Measurements from ENCODE around the gene OIP5. TPM values are rescaled to one million over a fixed set of nuclear protein-coding genes. Genes with fewer than 3 reads are reported as not detected.
"Not testable (repeated sequence)": the region's sequence is repeated elsewhere in the genome, so short reads cannot be mapped to it uniquely, and the experiment has no call there.

Gene OIP5
- total RNA-seq, 1 donor from 2014 or later, result 5.6 TPM

- no peaks in the 10 kb centered on the region for H3K9me3 Mint-ChIP-seq
- TF ChIP-seq, protein P1, sequence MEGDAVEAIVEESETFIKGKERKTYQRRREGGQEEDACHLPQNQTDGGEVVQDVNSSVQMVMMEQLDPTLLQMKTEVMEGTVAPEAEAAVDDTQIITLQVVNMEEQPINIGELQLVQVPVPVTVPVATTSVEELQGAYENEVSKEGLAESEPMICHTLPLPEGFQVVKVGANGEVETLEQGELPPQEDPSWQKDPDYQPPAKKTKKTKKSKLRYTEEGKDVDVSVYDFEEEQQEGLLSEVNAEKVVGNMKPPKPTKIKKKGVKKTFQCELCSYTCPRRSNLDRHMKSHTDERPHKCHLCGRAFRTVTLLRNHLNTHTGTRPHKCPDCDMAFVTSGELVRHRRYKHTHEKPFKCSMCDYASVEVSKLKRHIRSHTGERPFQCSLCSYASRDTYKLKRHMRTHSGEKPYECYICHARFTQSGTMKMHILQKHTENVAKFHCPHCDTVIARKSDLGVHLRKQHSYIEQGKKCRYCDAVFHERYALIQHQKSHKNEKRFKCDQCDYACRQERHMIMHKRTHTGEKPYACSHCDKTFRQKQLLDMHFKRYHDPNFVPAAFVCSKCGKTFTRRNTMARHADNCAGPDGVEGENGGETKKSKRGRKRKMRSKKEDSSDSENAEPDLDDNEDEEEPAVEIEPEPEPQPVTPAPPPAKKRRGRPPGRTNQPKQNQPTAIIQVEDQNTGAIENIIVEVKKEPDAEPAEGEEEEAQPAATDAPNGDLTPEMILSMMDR (IDR thresholded peaks at IDR 0.05; ENCODE audit: unreplicated experiment), result no peak
- no peak for DNase-seq (ENCODE audit: low spot score in 2 of 2, unreplicated experiment in 2 of 2)
- H3K27me3 Mint-ChIP-seq (ENCODE audit: low read depth), result no peaks in the 10 kb centered on the region
- no peaks in the 10 kb centered on the region for H3K4me1 Mint-ChIP-seq
- H3K27ac Mint-ChIP-seq, result no peak overlapping the region
- no peak overlapping the region for H3K4me3 Mint-ChIP-seq
- H3K36me3 Mint-ChIP-seq, result peaks cover 16% of the 10 kb centered on the region
These were observed 8.8 kb downstream of the OIP5 start for GRCh38 chr15:41323611-41324010.

GRCh38 chr15:41320805-41321330 lies 11.5 kb downstream of the OIP5 start:
- not testable (repeated sequence) for H3K27me3 Mint-ChIP-seq (ENCODE audit: low read depth); H3K27ac Mint-ChIP-seq; H3K4me1 Mint-ChIP-seq; H3K4me3 Mint-ChIP-seq; H3K9me3 Mint-ChIP-seq; DNase-seq (ENCODE audit: low spot score in 2 of 2, unreplicated experiment in 2 of 2)
- H3K36me3 Mint-ChIP-seq, result peaks cover 18% of the 10 kb centered on the region

DNA sequence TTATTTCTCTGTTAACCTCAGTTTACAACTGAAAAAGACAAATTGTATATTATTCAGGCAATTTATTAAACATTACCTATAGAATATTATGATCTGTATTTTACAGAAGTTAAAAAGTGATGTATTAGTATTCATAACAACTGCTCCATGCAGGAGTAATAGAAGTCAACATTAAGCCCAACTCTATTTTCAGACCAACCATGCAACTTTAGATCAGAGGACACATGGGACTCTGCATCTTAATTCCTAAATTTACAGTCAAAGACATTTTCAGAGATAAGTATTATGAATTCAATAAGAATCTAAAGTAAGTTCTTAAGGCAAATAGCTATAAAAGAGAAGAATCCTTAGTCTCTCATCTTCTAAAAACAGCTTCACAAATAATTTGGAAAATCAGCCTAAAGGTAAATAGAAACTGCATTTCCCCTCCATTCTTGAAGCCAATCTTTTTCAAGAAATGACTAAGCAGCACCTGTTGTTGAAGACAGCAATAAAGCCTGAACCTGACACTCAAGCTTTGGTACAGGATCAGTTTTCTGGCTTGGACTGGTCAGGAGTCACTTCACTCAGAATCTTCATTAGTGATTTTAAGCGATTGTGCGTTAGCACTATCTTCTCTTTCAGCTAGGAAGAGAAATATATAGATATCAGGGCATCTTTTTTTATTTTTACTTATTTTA lies 23.0 kb downstream of the OIP5 start:
- peaks cover 7% of the 10 kb centered on the region for H3K36me3 Mint-ChIP-seq
- no peaks in the 10 kb centered on the region for H3K9me3 Mint-ChIP-seq
- no peak overlapping the region for H3K4me3 Mint-ChIP-seq
- H3K27me3 Mint-ChIP-seq (ENCODE audit: low read depth), result no peaks in the 10 kb centered on the region
- no peak for DNase-seq (ENCODE audit: low spot score in 2 of 2, unreplicated experiment in 2 of 2)
- no peaks in the 10 kb centered on the region for H3K4me1 Mint-ChIP-seq
- TF ChIP-seq, protein P1 (IDR thresholded peaks at IDR 0.05; ENCODE audit: unreplicated experiment), result no peak
- no peak overlapping the region for H3K27ac Mint-ChIP-seq

GRCh38 chr15:41307679-41308078 lies 24.7 kb downstream of the OIP5 start:
- no peak overlapping the region for H3K27ac Mint-ChIP-seq
- DNase-seq (ENCODE audit: low spot score in 2 of 2, unreplicated experiment in 2 of 2), result no peak
- TF ChIP-seq, protein P1 (IDR thresholded peaks at IDR 0.05; ENCODE audit: unreplicated experiment), result no peak
- H3K4me1 Mint-ChIP-seq, result no peaks in the 10 kb centered on the region
- no peaks in the 10 kb centered on the region for H3K9me3 Mint-ChIP-seq
- H3K36me3 Mint-ChIP-seq, result peaks cover under 1% of the 10 kb centered on the region
- H3K4me3 Mint-ChIP-seq, result no peak overlapping the region
- no peaks in the 10 kb centered on the region for H3K27me3 Mint-ChIP-seq (ENCODE audit: low read depth)

- H3K36me3 Mint-ChIP-seq, result peaks cover 6% of the 10 kb centered on the region
- no peak overlapping the region for H3K4me3 Mint-ChIP-seq
- TF ChIP-seq, protein P1 (IDR thresholded peaks at IDR 0.05; ENCODE audit: unreplicated experiment), result no peak
- no peaks in the 10 kb centered on the region for H3K4me1 Mint-ChIP-seq
- H3K27me3 Mint-ChIP-seq (ENCODE audit: low read depth), result no peaks in the 10 kb centered on the region
- peak overlapping the region; percentile 15 for H3K27ac Mint-ChIP-seq
- no peaks in the 10 kb centered on the region for H3K9me3 Mint-ChIP-seq
- no peak for DNase-seq (ENCODE audit: low spot score in 2 of 2, unreplicated experiment in 2 of 2)
These were observed 28.1 kb downstream of the OIP5 start for GRCh38 chr15:41304149-41304770.

DNA sequence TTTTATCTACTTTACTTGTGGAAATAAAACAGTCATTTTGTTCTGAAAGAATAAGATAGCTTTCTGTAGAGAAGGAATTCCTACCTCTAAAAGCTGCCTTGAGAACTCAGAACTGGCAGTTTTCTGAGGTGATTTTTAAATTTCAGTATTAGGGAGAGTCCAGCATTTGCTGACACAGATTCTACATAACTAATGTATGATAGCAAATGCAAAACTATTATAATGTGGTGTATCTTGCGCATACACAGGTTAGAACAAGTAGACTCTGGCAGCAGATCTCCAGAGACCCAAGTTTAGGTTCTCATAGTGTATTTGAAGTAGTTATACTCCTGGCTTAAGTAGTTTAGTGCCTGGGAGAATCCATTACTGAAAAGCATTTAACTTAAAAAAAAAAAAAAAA lies 30.8 kb downstream of the OIP5 start:
- Mint-ChIP-seq H3K36me3 (peaks cover 12% of the 10 kb centered on the region), H3K9me3 (no peaks in the 10 kb centered on the region), H3K27me3 (ENCODE audit: low read depth) (no peaks in the 10 kb centered on the region), H3K4me1 (no peaks in the 10 kb centered on the region), H3K4me3 (no peak overlapping the region), H3K27ac (no peak overlapping the region)
- no peak for DNase-seq (ENCODE audit: low spot score in 2 of 2, unreplicated experiment in 2 of 2)
- TF ChIP-seq, protein P1 (IDR thresholded peaks at IDR 0.05; ENCODE audit: unreplicated experiment), result no peak

- not testable (repeated sequence) for H3K4me1 Mint-ChIP-seq; DNase-seq (ENCODE audit: low spot score in 2 of 2, unreplicated experiment in 2 of 2); H3K27me3 Mint-ChIP-seq (ENCODE audit: low read depth); H3K9me3 Mint-ChIP-seq; H3K4me3 Mint-ChIP-seq; H3K27ac Mint-ChIP-seq
- H3K36me3 Mint-ChIP-seq, result peaks cover 12% of the 10 kb centered on the region
These were observed 31.3 kb downstream of the OIP5 start for GRCh38 chr15:41301139-41301538.
